Spleen (tissue), 7 donors: ENCODE measurements around the gene UBE2E2.

Experiments
- POLR2A ChIP-seq, 3 donors: fragments of 450-650 bp; IDR thresholded peaks; one replicate each; pipeline ENCODE4 v1.5.1; 2017; ENCODE audit warnings: antibody characterized with exemption in 3 of 3, mild to moderate bottlenecking in 1 of 3
- POLR2AphosphoS5 ChIP-seq, 3 donors: sonication (generic); formaldehyde crosslinking; IDR thresholded peaks; one replicate each; pipeline ENCODE4 v1.5.1; 2017; ENCODE audit warnings: antibody characterized with exemption in 3 of 3
- TF ChIP-seq, protein P1 (sequence below), 11 experiments: fragments of 200-600 bp in 7 of 11; fragments of 450-650 bp in 4 of 11; sonication (generic) in 4 of 11; IDR thresholded peaks in 8 of 11; conservative IDR thresholded peaks in 3 of 11; 1 replicate in 7 of 11; 2 replicates in 4 of 11; pipeline versions ENCODE4 v1.4.0 to v1.8.0; 2016 to 2021; ENCODE audit warnings: antibody characterized with exemption in 11 of 11, inconsistent platforms in 4 of 11, mild to moderate bottlenecking in 1 of 11
- donor health status: DM: no; HTN: no; CAD: no; lungs with moderate emphysema.
- donor health status: DM: no; HTN: no; CAD: no.
- donor health status: DM: no; HTN: no; CAD: no.

DNA sequence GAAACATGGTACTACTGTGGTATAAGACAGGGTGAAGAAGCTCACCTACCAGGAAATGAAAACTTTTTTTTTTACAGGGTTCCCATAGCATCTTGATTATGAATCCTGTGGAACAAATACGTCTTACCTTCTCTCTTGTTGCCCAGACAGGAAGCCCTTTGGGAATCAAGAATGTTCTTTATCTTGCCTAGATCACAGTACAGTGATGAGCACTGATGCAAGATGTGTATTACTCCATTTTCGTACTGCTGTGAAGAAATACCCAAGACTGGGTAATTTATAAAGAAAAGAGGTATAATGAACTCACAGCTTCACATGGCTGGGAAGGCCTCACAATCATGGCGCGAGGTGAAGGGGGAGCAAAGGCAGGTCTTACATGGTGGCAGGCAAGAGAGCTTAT, 281.3 kb downstream of the UBE2E2 start:
- TF ChIP-seq, protein P1, sequence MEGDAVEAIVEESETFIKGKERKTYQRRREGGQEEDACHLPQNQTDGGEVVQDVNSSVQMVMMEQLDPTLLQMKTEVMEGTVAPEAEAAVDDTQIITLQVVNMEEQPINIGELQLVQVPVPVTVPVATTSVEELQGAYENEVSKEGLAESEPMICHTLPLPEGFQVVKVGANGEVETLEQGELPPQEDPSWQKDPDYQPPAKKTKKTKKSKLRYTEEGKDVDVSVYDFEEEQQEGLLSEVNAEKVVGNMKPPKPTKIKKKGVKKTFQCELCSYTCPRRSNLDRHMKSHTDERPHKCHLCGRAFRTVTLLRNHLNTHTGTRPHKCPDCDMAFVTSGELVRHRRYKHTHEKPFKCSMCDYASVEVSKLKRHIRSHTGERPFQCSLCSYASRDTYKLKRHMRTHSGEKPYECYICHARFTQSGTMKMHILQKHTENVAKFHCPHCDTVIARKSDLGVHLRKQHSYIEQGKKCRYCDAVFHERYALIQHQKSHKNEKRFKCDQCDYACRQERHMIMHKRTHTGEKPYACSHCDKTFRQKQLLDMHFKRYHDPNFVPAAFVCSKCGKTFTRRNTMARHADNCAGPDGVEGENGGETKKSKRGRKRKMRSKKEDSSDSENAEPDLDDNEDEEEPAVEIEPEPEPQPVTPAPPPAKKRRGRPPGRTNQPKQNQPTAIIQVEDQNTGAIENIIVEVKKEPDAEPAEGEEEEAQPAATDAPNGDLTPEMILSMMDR (IDR thresholded peaks at IDR 0.05 in 8 of 11, conservative IDR thresholded peaks at IDR 0.05 in 3 of 11): no peak
- TF ChIP-seq POLR2AphosphoS5 (IDR thresholded peaks at IDR 0.05): no peak
- no peak for TF ChIP-seq POLR2A (IDR thresholded peaks at IDR 0.05)
